Transverse colon (tissue), 4 donors: ENCODE results near the gene GRSF1. TPM values are rescaled to one million over a fixed set of nuclear protein-coding genes. Genes with fewer than 3 reads are reported as not detected.

Experiments used
- DNase-seq: peaks from one replicate; pipeline ENCODE4 v3.0.0-alpha.2; 2019
- H3K27ac ChIP-seq, 4 donors: fragments of 200-600 bp; sonication (generic); 2 replicates each; pipeline ENCODE4 v1.5.1; 2016 to 2018; ENCODE audit warnings: inconsistent platforms in 4 of 4
- H3K27me3 ChIP-seq: fragments of 200-600 bp; sonication (generic); 2 replicates; pipeline ENCODE4 v1.5.1; 2017; ENCODE audit warnings: inconsistent platforms
- H3K36me3 ChIP-seq, 4 donors: fragments of 200-600 bp; sonication (generic); 2 replicates each; pipeline ENCODE4 v1.5.1; 2017 to 2019; ENCODE audit warnings: inconsistent platforms in 4 of 4
- H3K4me1 ChIP-seq, 4 donors: fragments of 200-600 bp; sonication (generic); 2 replicates each; pipeline ENCODE4 v1.5.1; 2017 to 2020; ENCODE audit warnings: inconsistent platforms in 4 of 4
- H3K4me3 ChIP-seq, 4 donors: fragments of 200-600 bp; sonication (generic); 1 replicate in 1 of 4; 2 replicates in 3 of 4; pipeline versions ENCODE4 v1.5.1 to v1.6.1; 2017 to 2019; ENCODE audit warnings: inconsistent platforms in 4 of 4
- H3K9me3 ChIP-seq, 2 donors: fragments of 200-600 bp; sonication (generic); 2 replicates each; pipeline ENCODE4 v1.5.1; 2017 to 2019; ENCODE audit warnings: inconsistent platforms in 2 of 2
- EP300 ChIP-seq: sonication (generic); formaldehyde crosslinking; IDR thresholded peaks from one replicate; pipeline ENCODE4 v1.6.1; 2017; ENCODE audit warnings: antibody characterized with exemption, low read depth
- POLR2A ChIP-seq: fragments of 450-650 bp; IDR thresholded peaks from one replicate; pipeline ENCODE4 v1.6.1; 2016; ENCODE audit warnings: antibody characterized with exemption, mild to moderate bottlenecking, moderate library complexity
- POLR2AphosphoS5 ChIP-seq, 3 donors: sonication (generic); formaldehyde crosslinking; IDR thresholded peaks; one replicate each; pipeline ENCODE4 v1.6.1; 2016; ENCODE audit warnings: antibody characterized with exemption in 3 of 3
- WGBS, 2 donors: methylation state at CpG; one replicate each; pipeline ENCODE4 v1.1.5; 2018; ENCODE audit warnings: low coverage in 1 of 2; 5-methylcytosine and 5-hydroxymethylcytosine counted together
- in situ Hi-C, 4 donors: fragments of 200-750 bp; cut with MboI; loops; one replicate each; pipeline versions ENCODE4 v1.15.0 to v1.15.1; 2017; ENCODE audit warnings: low sequenced_read_pairs in 3 of 4, low pct_ligation_motif_present in 1 of 4, low pct_unique_long_range_greater_than_20kb in 1 of 4
- intact Hi-C: fragments of 100-400 bp; cut with DNase I; formaldehyde crosslinking; loops from one replicate; pipeline ENCODE4 v1.15.1; 2023; ENCODE audit warnings: low total_unique reads
- total RNA-seq, 4 donors: library from RNA; depleted of rRNA; stranded (reverse); fragments of >200 nt; gene quantifications; one replicate each; pipeline ENCODE4 v1.1.0, GENCODE V29; 2016
- TF ChIP-seq, protein P1 (sequence below), 5 experiments: fragments of 200-600 bp in 3 of 5; fragments of 450-650 bp in 2 of 5; sonication (generic) in 3 of 5; IDR thresholded peaks; 1 replicate in 2 of 5; 2 replicates in 3 of 5; pipeline ENCODE4 v1.5.1; 2016 to 2017; ENCODE audit warnings: antibody characterized with exemption in 5 of 5, inconsistent platforms in 3 of 5, mild to moderate bottlenecking in 2 of 5, moderate library complexity in 1 of 5

Gene GRSF1
- total RNA-seq, 4 donors from 2014 or later, result 42.6 to 63.2 (median 60.8) TPM

GRCh38 chr4:70818921-70819320 is 20.8 kb downstream of the GRSF1 start:
- Histone ChIP-seq H3K9me3 (no peaks in the 10 kb centered on the region), H3K36me3 (peaks cover 0 to 42% (median 17%) of the 10 kb centered on the region in 4 donors), H3K4me3 (no peak overlapping the region), H3K27me3 (no peaks in the 10 kb centered on the region), H3K27ac (no peak overlapping the region), H3K4me1 (no peaks in the 10 kb centered on the region)
- intact Hi-C loops (no loop called here), in situ Hi-C loops (no loop called here)
- no peak for TF ChIP-seq POLR2AphosphoS5 (IDR thresholded peaks at IDR 0.05)
- TF ChIP-seq, protein P1, sequence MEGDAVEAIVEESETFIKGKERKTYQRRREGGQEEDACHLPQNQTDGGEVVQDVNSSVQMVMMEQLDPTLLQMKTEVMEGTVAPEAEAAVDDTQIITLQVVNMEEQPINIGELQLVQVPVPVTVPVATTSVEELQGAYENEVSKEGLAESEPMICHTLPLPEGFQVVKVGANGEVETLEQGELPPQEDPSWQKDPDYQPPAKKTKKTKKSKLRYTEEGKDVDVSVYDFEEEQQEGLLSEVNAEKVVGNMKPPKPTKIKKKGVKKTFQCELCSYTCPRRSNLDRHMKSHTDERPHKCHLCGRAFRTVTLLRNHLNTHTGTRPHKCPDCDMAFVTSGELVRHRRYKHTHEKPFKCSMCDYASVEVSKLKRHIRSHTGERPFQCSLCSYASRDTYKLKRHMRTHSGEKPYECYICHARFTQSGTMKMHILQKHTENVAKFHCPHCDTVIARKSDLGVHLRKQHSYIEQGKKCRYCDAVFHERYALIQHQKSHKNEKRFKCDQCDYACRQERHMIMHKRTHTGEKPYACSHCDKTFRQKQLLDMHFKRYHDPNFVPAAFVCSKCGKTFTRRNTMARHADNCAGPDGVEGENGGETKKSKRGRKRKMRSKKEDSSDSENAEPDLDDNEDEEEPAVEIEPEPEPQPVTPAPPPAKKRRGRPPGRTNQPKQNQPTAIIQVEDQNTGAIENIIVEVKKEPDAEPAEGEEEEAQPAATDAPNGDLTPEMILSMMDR (IDR thresholded peaks at IDR 0.05), result no peak
- no peak for TF ChIP-seq EP300
- TF ChIP-seq POLR2A, result no peak
- WGBS, 2 donors, result 87 to 88% methylated on average over 3 of the region's 3 CpGs
- no peak for DNase-seq

GRCh38 chr4:70818173-70818855 is 21.4 kb downstream of the GRSF1 start:
- no peaks in the 10 kb centered on the region for H3K4me1 ChIP-seq
- DNase-seq, result no peak
- intact Hi-C loops (no loop called here), in situ Hi-C loops (no loop called here)
- no peak overlapping the region for H3K27ac ChIP-seq
- TF ChIP-seq POLR2A, result no peak
- no peak overlapping the region for H3K4me3 ChIP-seq
- H3K9me3 ChIP-seq, result no peaks in the 10 kb centered on the region
- H3K36me3 ChIP-seq, result peaks cover 0 to 38% (median 15%) of the 10 kb centered on the region in 4 donors
- 77 to 79% methylated on average over 5 of the region's 5 CpGs for WGBS, 2 donors
- no peaks in the 10 kb centered on the region for H3K27me3 ChIP-seq

DNA sequence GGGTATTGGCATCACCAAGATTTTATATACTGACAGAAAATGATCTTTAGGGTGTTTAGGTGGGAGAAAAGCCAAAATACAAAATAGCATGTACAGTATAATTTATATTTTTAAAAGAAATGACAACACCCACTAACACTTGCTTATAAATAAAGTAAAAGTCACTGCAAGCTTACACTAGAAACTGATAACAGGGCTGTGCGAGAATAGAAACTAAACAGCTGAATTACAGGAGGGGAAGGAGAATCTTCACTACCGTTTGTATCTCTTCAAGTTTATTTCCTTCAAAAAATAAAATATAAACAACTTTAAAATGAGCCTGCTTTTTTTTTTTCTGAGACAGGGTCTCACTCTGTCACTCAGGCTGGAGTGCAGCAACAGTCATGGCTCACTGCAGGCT is 22.8 kb downstream of the GRSF1 start:
- no peak overlapping the region for H3K27ac ChIP-seq
- H3K4me3 ChIP-seq, result no peak overlapping the region
- no peak for TF ChIP-seq POLR2AphosphoS5 (IDR thresholded peaks at IDR 0.05)
- TF ChIP-seq, protein P1 (IDR thresholded peaks at IDR 0.05), result no peak
- TF ChIP-seq POLR2A, result no peak
- no peak for TF ChIP-seq EP300
- H3K36me3 ChIP-seq, result peaks cover 0 to 23% (median 9%) of the 10 kb centered on the region in 4 donors
- H3K4me1 ChIP-seq, result no peaks in the 10 kb centered on the region
- intact Hi-C loops (no loop called here), in situ Hi-C loops (no loop called here)
- no peaks in the 10 kb centered on the region for H3K9me3 ChIP-seq
- no peak for DNase-seq
- 45 to 46% methylated on average over 2 of the region's 2 CpGs for WGBS, 2 donors
- no peaks in the 10 kb centered on the region for H3K27me3 ChIP-seq

DNA sequence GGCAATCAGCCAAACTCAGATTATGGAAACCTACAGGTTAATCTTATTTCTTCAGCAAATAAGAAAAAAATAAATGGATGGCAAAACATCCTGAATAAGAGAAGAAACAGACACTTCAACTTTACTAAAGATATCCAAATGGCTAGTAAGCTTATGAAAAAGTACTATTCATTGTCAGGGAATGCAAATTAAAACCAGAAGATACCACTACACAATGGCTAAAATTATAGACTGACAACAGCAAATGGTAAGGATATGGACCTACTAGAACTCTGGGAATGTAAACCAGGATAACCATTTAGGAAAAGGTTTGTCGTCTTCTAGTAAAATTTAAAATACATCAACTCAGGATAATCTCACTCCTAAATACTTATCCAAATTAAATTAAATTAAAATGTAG is 24.3 kb downstream of the GRSF1 start:
- in situ Hi-C loops, result no loop called here
- DNase-seq, result no peak
- intact Hi-C loops, result no loop called here

More for the DNA sequence above, 24.3 kb downstream of the GRSF1 start:
- 91 to 95% methylated on average over 1 of the region's 1 CpG for WGBS, 2 donors
- H3K9me3 ChIP-seq, result no peaks in the 10 kb centered on the region
- no peak for TF ChIP-seq POLR2A
- TF ChIP-seq, protein P1 (IDR thresholded peaks at IDR 0.05), result no peak
- no peak for TF ChIP-seq POLR2AphosphoS5 (IDR thresholded peaks at IDR 0.05)
- TF ChIP-seq EP300, result no peak
- no peak overlapping the region for H3K27ac ChIP-seq
- peaks cover 0 to 9% (median 4%) of the 10 kb centered on the region in 4 donors for H3K36me3 ChIP-seq
- H3K27me3 ChIP-seq, result no peaks in the 10 kb centered on the region
- no peak overlapping the region for H3K4me3 ChIP-seq
- no peaks in the 10 kb centered on the region for H3K4me1 ChIP-seq
